GM12892 (cell line): ENCODE measurements around the gene CAPN12.

Source experiments
- POLR2A ChIP-seq: IDR thresholded peaks from 2 replicates; pipeline ENCODE4 v1.6.1; 2011; ENCODE audit warnings: low read depth, low read length, control low read depth
- POLR2AphosphoS5 ChIP-seq: IDR thresholded peaks from 2 replicates; pipeline ENCODE4 v1.6.1; 2011; ENCODE audit warnings: low read depth, low read length, control low read depth
- TAF1 ChIP-seq: IDR thresholded peaks from 2 replicates; pipeline ENCODE4 v1.6.1; 2011; ENCODE audit warnings: low read depth, mild to moderate bottlenecking, control low read depth, low read length, borderline replicate concordance

DNA sequence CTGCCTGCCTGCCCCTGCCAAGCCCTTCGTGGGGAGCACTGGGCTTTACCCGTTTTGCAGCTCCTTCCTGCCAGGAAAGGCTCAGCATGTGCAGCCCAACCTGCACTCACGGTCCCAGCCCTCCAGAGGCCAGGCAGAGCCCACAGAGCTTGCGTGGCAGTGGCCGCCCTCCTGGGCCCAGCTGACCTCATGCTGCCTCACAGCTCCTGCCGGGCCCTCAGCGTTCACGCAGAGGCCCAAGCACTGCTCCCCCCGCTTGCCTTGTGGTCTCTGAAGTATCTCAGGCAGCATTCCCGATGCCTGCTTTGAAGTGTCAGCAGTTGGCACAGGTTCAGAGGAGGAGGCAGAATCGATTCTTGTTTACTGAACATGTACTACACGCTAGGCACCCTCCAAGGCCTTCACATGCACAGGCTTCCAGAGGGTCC is 32.5 kb downstream of the CAPN12 start:
- TF ChIP-seq POLR2A (no peak), POLR2AphosphoS5 (no peak), TAF1 (no peak)
